ENCODE results near the gene TANGO6.

The TANGO6 gene

GRCh38 chr16:68992521-68992920 is 149.2 kb downstream of the TANGO6 start:
- no peak for TF ChIP-seq CTCF (IDR thresholded peaks at IDR 0.05; ENCODE audit: low read depth, low read length, missing control alignments)
- peak; percentile 32 for DNase-seq (ENCODE audit: low read depth)
- H3K4me3 ChIP-seq (ENCODE audit: low read depth, low read length), result no peak overlapping the region
- in situ Hi-C loops (cut with HindIII; ENCODE audit: low sequenced_read_pairs), result no loop called here

- H3K4me3 ChIP-seq (ENCODE audit: low read depth, low read length), result no peak overlapping the region
- no peak for DNase-seq (ENCODE audit: low read depth)
- in situ Hi-C loops (cut with HindIII; ENCODE audit: low sequenced_read_pairs), result no loop called here
- TF ChIP-seq CTCF (IDR thresholded peaks at IDR 0.05; ENCODE audit: low read depth, low read length, missing control alignments), result no peak
Measured at GRCh38 chr16:68993456-68993855, 150.1 kb downstream of the TANGO6 start.

- DNase-seq (ENCODE audit: low read depth), result peak; percentile 72
- in situ Hi-C loops (cut with HindIII; ENCODE audit: low sequenced_read_pairs), result no loop called here
- no peak overlapping the region for H3K4me3 ChIP-seq (ENCODE audit: low read depth, low read length)
- TF ChIP-seq CTCF (IDR thresholded peaks at IDR 0.05; ENCODE audit: low read depth, low read length, missing control alignments), result no peak
Measured at GRCh38 chr16:68993885-68994284, 150.6 kb downstream of the TANGO6 start.

- no peak for TF ChIP-seq CTCF (IDR thresholded peaks at IDR 0.05; ENCODE audit: low read depth, low read length, missing control alignments)
- DNase-seq (ENCODE audit: low read depth), result no peak
- no peak overlapping the region for H3K4me3 ChIP-seq (ENCODE audit: low read depth, low read length)
- in situ Hi-C loops (cut with HindIII; ENCODE audit: low sequenced_read_pairs), result no loop called here
Measured at GRCh38 chr16:68994324-68994723, 151.0 kb downstream of the TANGO6 start.

- peak; percentile 38 for TF ChIP-seq CTCF (IDR thresholded peaks at IDR 0.05; ENCODE audit: low read depth, low read length, missing control alignments)
- DNase-seq (ENCODE audit: low read depth), result no peak
Measured at GRCh38 chr16:68995011-68995504, 151.7 kb downstream of the TANGO6 start.

GRCh38 chr16:68997564-68997963 is 154.2 kb downstream of the TANGO6 start:
- in situ Hi-C loops (cut with HindIII; ENCODE audit: low sequenced_read_pairs), result no loop called here
- no peak overlapping the region for H3K4me3 ChIP-seq (ENCODE audit: low read depth, low read length)
- no peak for TF ChIP-seq CTCF (IDR thresholded peaks at IDR 0.05; ENCODE audit: low read depth, low read length, missing control alignments)
- no peak for DNase-seq (ENCODE audit: low read depth)

More at GRCh38 chr16:68995011-68995504, 151.7 kb downstream of the TANGO6 start:
- in situ Hi-C loops (cut with HindIII; ENCODE audit: low sequenced_read_pairs), result no loop called here
- no peak overlapping the region for H3K4me3 ChIP-seq (ENCODE audit: low read depth, low read length)

GRCh38 chr16:68999114-68999513 is 155.8 kb downstream of the TANGO6 start:
- TF ChIP-seq CTCF (IDR thresholded peaks at IDR 0.05; ENCODE audit: low read depth, low read length, missing control alignments), result no peak
- no peak for DNase-seq (ENCODE audit: low read depth)
- in situ Hi-C loops (cut with HindIII; ENCODE audit: low sequenced_read_pairs), result no loop called here
- no peak overlapping the region for H3K4me3 ChIP-seq (ENCODE audit: low read depth, low read length)
